Posterior cingulate gyrus (tissue), 11 donors: ENCODE results near the gene PDCD1.
"Not testable (repeated sequence)": the region's sequence is repeated elsewhere in the genome, so short reads cannot be mapped to it uniquely, and the experiment has no call there.

ENCODE experiments used
- DNase-seq, 10 donors: peaks; one replicate each; pipeline versions ENCODE4 v3.0.0 to v3.0.0-alpha.2; 2020 to 2021; ENCODE audit warnings: mixed read lengths in 3 of 10
- intact Hi-C: fragments of 100-400 bp; cut with DNase I; formaldehyde crosslinking; loops from one replicate; pipeline ENCODE4 v1.15.1; 2023

Gene PDCD1

GRCh38 chr2:241858206-241859016, at the start of gene PDCD1:
Gene PDCD1 (minus strand): TSS chr2:241858894. CDS start chr2:241858838, 56 bp downstream.
- peak in 5 of 10 donors; percentile 6 to 77 (median 68) for DNase-seq
- intact Hi-C loops = no loop called here

DNA sequence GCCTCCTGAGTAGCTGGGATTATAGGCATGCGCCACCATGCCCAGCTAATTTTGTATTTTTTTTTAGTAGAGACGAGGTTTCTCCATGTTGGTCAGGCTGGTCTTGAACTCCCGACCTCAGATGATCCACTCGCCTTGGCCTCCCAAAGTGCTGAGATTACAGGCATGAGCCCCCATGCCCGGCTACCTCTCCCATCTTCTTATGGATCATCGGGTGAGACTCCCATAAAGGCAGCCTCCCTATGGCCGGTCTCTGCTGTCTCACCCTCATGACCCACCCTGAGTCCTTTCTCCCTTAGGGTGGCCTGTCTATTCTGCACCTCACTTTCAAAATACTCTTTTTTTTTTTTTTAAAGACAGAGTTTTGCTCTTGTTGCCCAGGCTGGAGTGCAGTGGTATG, 49.1 kb upstream of the PDCD1 start:
- DNase-seq = peak in 1 of 10 donors; percentile 38
- intact Hi-C loops = not testable (repeated sequence)

DNA sequence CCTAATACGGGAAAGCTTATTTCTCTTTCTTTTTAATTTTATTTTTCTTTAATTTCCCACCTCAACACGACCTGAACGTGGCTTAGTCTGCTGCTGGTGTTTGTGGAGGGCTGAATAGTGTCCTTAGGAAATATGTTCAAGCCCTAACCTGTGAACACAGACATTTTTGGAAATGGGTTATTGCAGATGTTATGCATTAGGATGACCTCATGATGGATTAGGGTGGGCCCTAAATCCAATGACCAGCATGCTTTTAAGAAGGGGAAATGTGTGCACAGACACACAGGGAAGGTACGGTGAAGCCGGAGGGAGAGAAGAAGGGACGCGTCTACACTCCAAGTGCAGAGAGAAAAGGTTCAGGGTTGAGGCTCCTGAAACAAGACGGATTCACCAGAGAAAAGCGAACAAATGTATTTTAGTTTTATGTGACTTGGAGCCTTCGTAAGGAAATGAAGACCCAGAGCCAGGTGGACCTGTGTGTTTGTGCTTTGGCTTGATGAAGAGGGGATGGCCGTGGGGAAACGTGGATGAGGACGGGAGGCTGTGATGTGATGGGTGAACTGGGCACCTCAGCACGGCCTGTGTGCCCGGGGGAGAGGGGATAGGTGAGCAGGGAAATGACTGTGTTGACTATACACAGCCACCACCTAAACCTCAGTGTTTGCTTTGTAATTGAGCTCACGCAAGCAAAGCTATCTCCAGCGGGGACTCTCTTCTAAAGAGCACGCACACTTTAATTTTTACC, 48.3 kb upstream of the PDCD1 start:
- DNase-seq = peak in 1 of 10 donors; percentile 63
- intact Hi-C loops = no loop called here

- intact Hi-C loops, DNase-seq: not testable (repeated sequence)
Measured at GRCh38 chr2:241906378-241906770, 47.7 kb upstream of the PDCD1 start.

DNA sequence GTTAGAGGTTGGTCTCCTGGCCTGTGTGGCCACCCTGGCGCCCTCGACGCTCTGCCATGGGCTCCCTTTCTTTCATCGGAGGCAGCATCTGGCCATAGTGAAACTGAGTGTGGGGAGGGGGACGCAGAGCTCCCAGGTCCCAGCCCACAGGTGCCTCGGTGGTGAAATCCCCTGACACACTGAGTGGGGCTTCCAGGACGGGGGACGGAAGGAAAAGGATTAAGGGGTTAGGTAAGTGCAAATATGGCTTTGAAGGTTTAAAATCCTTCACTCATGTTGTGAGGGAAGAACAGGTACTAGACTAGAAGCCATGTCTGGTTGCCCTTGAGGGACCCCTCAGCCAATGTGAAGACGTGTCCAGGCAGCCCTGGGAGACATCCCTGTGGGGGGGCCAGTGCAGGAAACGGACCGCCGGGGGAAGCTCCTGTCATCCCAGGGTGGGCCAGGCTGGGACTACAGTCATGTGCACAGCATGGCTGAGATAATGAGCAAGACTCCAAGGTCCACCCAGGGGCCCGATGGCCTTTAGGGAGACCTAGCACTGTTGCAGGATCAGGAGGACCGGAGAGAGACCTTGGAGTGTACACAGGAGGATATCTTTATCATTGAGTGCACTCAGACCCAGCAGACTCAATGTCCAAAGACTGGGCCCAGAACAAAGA, 47.2 kb upstream of the PDCD1 start:
- intact Hi-C loops = no loop called here
- DNase-seq = peak in 1 of 10 donors; percentile 61

- intact Hi-C loops = no loop called here
- DNase-seq = peak in 3 of 10 donors; percentile 44 to 67 (median 64)
Measured at GRCh38 chr2:241904791-241905710, 46.4 kb upstream of the PDCD1 start.

DNA sequence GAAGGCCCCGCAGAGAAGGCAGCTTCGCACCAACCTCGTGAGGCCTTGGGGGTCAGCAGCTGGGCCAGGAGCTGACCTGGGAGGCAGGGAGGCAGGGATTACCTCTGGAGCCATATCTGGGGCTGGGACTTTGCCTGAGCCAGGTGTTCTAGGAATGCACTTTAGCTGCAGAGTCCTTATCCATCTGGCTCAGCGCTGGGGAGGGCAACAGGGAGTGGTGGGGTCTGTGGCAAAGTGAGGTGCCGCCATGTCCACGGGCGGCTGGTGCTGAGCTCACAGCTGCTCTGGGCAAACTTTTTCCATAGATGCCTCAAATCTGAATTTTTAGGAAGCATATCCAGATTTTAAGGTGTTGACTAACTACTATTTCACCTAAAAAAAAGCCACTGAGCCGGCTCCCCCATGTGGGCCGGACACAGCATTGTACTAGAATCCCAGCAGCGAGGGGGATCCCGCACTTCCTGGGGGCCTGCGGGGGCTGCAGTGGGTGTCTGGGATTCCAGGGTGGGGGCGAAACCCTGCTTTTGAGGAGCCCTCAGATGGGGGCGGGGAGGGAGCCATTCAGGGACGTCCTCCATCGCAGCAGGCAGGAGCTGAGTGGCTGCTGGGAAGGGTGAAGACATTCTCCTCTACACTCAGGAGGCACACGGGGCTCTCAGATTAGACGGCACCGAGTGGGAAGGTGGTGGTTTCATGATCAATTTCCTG, 45.5 kb upstream of the PDCD1 start:
- intact Hi-C loops = no loop called here
- DNase-seq = peak in 2 of 10 donors; percentile 30 to 54

GRCh38 chr2:241903121-241904010, 44.7 kb upstream of the PDCD1 start:
- intact Hi-C loops = no loop called here
- DNase-seq = peak in 3 of 10 donors; percentile 24 to 73 (median 64)

- peak in 5 of 10 donors; percentile 5 to 84 (median 60) for DNase-seq
- intact Hi-C loops = no loop called here
Measured at GRCh38 chr2:241902357-241902991, 43.8 kb upstream of the PDCD1 start.

DNA sequence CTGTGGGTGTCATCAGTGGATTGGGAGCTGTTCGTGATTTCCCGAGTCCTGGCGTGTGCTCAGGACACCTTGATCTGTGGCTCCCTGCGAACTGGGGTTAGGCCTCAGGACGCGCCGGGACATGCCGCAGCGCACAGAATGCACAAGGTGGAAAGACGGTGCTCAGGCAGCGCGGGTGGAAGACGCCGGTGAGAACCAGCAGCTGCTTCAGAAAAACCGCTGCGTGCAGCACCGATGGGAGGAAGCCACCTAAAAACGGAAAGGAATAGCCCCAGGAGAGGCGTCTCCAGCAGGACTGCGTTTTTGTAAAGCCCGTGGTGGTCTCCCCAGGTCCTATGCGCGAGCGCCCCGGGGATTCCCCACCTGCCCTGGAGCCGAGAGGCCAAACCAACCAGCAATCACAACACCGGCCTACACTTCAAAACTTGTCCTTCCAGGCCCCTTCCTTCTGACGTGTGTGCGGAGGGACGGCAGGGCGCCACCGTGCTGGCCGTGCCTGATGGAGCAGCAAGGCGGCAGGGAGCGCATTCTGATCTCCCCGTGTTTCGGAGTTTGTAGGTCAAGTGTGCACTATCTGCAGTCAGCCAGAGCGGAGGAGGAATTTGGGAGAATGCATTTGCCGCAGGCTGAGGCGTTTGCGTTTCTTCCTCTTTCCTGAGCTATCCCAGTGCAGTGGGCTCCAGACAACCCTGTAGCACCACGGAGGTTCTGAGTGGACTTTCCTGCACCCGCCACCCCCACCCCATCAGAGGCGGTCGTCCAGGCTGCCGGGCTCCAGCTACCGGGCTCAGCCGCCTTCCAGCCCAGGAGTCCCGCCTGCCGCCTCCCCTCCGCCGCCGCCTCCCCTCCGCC, 43.0 kb upstream of the PDCD1 start:
- peak in 6 of 10 donors; percentile 4 to 87 (median 38) for DNase-seq
- intact Hi-C loops = no loop called here

DNA sequence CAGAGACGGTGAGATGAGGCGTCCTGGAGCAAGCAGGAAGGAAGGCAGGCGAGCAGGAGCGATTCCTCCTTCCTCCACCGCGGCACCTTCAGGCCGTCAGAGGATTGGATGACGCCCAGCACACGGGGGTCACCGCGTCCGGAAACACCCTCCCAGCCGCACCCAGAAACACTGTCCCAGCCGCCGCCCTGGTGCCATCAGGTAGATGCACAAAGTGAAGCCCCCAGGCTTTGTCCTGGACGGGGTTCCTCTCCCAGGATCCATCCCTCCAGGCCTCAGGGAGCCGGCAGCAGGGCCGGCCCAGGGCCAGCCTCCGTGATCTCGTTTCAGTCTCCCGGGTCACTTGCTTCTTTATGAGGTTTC, 42.3 kb upstream of the PDCD1 start:
- peak in 6 of 10 donors; percentile 1 to 61 (median 10) for DNase-seq
- intact Hi-C loops = no loop called here

GRCh38 chr2:241900251-241901017, 41.7 kb upstream of the PDCD1 start:
- intact Hi-C loops = no loop called here
- DNase-seq = peak in 4 of 10 donors; percentile 5 to 73 (median 42)

- DNase-seq = peak in 6 of 10 donors; percentile 2 to 62 (median 12)
- intact Hi-C loops = no loop called here
Measured at GRCh38 chr2:241898463-241899270, 40.0 kb upstream of the PDCD1 start.

DNA sequence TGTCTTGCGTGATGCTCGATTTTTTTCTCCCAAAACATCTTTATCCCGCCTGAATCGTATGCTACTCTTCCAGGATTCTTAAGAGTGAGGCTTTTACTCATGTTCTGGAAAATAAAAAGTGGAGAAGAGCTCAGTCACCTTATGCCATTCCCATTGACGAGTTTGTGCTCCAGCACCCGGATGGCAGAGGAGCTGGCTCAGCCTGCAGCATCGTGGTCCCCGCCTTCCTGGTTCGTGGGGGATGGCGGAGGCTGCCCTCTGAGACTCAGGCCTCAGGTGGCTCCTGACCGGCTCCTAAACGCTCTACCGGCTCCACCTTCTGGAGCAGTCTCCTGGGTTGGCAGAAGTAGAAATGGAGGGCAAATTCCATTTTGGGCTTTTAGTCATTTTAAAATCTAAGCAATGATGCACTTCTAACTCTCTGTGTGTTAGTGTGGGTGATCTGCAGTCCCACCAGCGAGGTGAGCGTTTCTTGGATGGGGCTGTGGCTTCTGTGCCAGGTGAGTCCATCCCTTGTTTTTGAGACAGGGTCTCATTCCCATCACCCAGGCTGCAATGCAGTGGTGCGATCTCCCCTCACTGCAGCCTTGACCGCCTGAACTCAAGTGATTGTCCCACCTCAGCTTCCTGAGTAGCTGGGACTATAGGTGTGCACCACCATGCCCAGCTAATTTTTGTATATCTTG, 38.7 kb upstream of the PDCD1 start:
- intact Hi-C loops = no loop called here

More for the DNA sequence above, 38.7 kb upstream of the PDCD1 start:
- peak in 5 of 10 donors; percentile 2 to 69 (median 9) for DNase-seq
